ENCODE data around the gene WNK2.

DNA sequence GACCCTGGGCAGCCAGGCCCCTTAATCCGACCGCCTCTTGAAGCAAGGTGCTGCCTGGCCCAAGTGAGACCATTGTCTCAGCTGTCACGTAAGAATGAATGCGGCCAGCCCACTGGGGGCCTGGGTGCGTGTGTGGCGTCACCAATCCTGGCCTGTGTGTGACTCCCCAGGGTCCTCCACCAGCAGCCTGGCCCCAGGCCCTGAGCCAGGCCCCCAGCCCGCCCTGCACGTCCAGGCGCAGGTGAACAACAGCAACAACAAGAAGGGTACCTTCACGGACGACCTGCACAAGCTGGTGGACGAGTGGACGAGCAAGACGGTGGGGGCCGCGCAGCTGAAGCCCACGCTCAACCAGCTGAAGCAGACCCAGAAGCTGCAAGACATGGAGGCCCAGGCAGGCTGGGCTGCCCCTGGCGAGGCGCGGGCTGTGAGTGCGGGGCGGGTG, 124.2 kb downstream of the WNK2 start:
- no peak for TF ChIP-seq EZH2 (IDR thresholded peaks at IDR 0.05; ENCODE audit: insufficient read depth, low read length)
- TF ChIP-seq, protein P1, sequence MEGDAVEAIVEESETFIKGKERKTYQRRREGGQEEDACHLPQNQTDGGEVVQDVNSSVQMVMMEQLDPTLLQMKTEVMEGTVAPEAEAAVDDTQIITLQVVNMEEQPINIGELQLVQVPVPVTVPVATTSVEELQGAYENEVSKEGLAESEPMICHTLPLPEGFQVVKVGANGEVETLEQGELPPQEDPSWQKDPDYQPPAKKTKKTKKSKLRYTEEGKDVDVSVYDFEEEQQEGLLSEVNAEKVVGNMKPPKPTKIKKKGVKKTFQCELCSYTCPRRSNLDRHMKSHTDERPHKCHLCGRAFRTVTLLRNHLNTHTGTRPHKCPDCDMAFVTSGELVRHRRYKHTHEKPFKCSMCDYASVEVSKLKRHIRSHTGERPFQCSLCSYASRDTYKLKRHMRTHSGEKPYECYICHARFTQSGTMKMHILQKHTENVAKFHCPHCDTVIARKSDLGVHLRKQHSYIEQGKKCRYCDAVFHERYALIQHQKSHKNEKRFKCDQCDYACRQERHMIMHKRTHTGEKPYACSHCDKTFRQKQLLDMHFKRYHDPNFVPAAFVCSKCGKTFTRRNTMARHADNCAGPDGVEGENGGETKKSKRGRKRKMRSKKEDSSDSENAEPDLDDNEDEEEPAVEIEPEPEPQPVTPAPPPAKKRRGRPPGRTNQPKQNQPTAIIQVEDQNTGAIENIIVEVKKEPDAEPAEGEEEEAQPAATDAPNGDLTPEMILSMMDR (IDR thresholded peaks at IDR 0.05; ENCODE audit: insufficient read depth, low read depth, low read length) = no peak
